HG03039 (cell line): ENCODE results near the gene ADAMTS17.
"Not testable (repeated sequence)": the region's sequence is repeated elsewhere in the genome, so short reads cannot be mapped to it uniquely, and the experiment has no call there.

Experiments used
- ATAC-seq: cut with Tn5 transposase; IDR thresholded peaks from one replicate; pipeline ENCODE4 v1.9.1; 2021; ENCODE audit warnings: mild to moderate bottlenecking, moderate library complexity; ENCODE audit not compliant: unreplicated experiment

Gene ADAMTS17

GRCh38 chr15:100339999-100340398 is 1.8 kb downstream of the ADAMTS17 start:
- no peak for ATAC-seq

GRCh38 chr15:100339451-100339850 is 2.3 kb downstream of the ADAMTS17 start:
- not testable (repeated sequence) for ATAC-seq

GRCh38 chr15:100338971-100339444 is 2.8 kb downstream of the ADAMTS17 start:
- ATAC-seq, result no peak

- no peak for ATAC-seq
Observed at GRCh38 chr15:100338247-100338646, 3.5 kb downstream of the ADAMTS17 start.

- no peak for ATAC-seq
Observed at GRCh38 chr15:100337096-100338044, 4.4 kb downstream of the ADAMTS17 start.

GRCh38 chr15:100336061-100336460 is 5.7 kb downstream of the ADAMTS17 start:
- ATAC-seq, result no peak

GRCh38 chr15:100335335-100335999 is 6.3 kb downstream of the ADAMTS17 start:
- no peak for ATAC-seq

- no peak for ATAC-seq
Observed at GRCh38 chr15:100334905-100335304, 6.9 kb downstream of the ADAMTS17 start.

GRCh38 chr15:100334456-100334855 is 7.3 kb downstream of the ADAMTS17 start:
- no peak for ATAC-seq

GRCh38 chr15:100334015-100334414 is 7.8 kb downstream of the ADAMTS17 start:
- no peak for ATAC-seq

- no peak for ATAC-seq
Observed at GRCh38 chr15:100333236-100333635, 8.5 kb downstream of the ADAMTS17 start.

GRCh38 chr15:100332721-100333120 is 9.1 kb downstream of the ADAMTS17 start:
- ATAC-seq, result no peak

- no peak for ATAC-seq
Observed at GRCh38 chr15:100332231-100332630, 9.5 kb downstream of the ADAMTS17 start.

- ATAC-seq, result no peak
Observed at GRCh38 chr15:100330629-100331215, 11.1 kb downstream of the ADAMTS17 start.

- ATAC-seq, result no peak
Observed at GRCh38 chr15:100330221-100330620, 11.6 kb downstream of the ADAMTS17 start.

GRCh38 chr15:100328796-100329195 is 13.0 kb downstream of the ADAMTS17 start:
- no peak for ATAC-seq

- no peak for ATAC-seq
Observed at GRCh38 chr15:100318880-100319279, 22.9 kb downstream of the ADAMTS17 start.

GRCh38 chr15:100314809-100315400 is 26.9 kb downstream of the ADAMTS17 start:
- no peak for ATAC-seq

- ATAC-seq, result no peak
Observed at GRCh38 chr15:100311833-100312476, 29.8 kb downstream of the ADAMTS17 start.

GRCh38 chr15:100311154-100311625 is 30.6 kb downstream of the ADAMTS17 start:
- no peak for ATAC-seq
